Progenitor cell of endocrine pancreas (in vitro differentiated cells): ENCODE measurements around the gene TDRD1. TPM values are rescaled to one million over a fixed set of nuclear protein-coding genes. Genes with fewer than 3 reads are reported as not detected.
"Not testable (repeated sequence)": the region's sequence is repeated elsewhere in the genome, so short reads cannot be mapped to it uniquely, and the experiment has no call there.

ENCODE experiments used
- DNase-seq: peaks from one replicate; pipeline ENCODE4 v3.0.0; 2021; ENCODE audit warnings: low spot score; ENCODE audit not compliant: unreplicated experiment
- H3K27ac Mint-ChIP-seq: 2 replicates; pipeline ENCODE4 v1.8.0; 2021; ENCODE audit warnings: mild to moderate bottlenecking, moderate library complexity, mixed read lengths
- H3K27me3 Mint-ChIP-seq: 2 replicates; pipeline ENCODE4 v1.8.0; 2021; ENCODE audit warnings: mixed read lengths
- H3K36me3 Mint-ChIP-seq: 2 replicates; pipeline ENCODE4 v1.8.0; 2022; ENCODE audit warnings: mixed read lengths; ENCODE audit not compliant: insufficient read depth
- H3K4me1 Mint-ChIP-seq: 2 replicates; pipeline ENCODE4 v1.8.0; 2021; ENCODE audit warnings: low read depth, mixed read lengths
- H3K4me3 Mint-ChIP-seq: 2 replicates; pipeline ENCODE4 v1.8.0; 2021; ENCODE audit warnings: low read depth, mild to moderate bottlenecking, moderate library complexity, mixed read lengths
- H3K9me3 Mint-ChIP-seq: 2 replicates; pipeline ENCODE4 v1.8.0; 2021; ENCODE audit warnings: low read depth, mixed read lengths
- CTCF ChIP-seq: fragments of 200-600 bp; sonication (generic); IDR thresholded peaks from one replicate; pipeline ENCODE4 v1.5.0; 2021; ENCODE audit warnings: antibody characterized with exemption, mild to moderate bottlenecking; ENCODE audit not compliant: unreplicated experiment
- long read RNA-seq: library from polyadenylated mRNA; unstranded; transcript quantifications from one replicate; pipeline ENCODE4 v2.0.0, GENCODE V29; 2020
- total RNA-seq: library from RNA; stranded (reverse); gene quantifications from 2 replicates; pipeline ENCODE4 v1.2.1, GENCODE V29; 2021

Gene TDRD1
- not detected in 2 replicates for total RNA-seq
- long read RNA-seq: 0 reads

GRCh38 chr10:114179148-114179547 is at the start of gene TDRD1:
Gene TDRD1, plus strand, starts transcription at chr10:114179353. Its CDS starts 8,479 bp downstream, at chr10:114187832.
- Mint-ChIP-seq H3K4me3 (no peak within 1 kb of the TSS), H3K27me3 (peaks cover 9% of the 10 kb centered on the region)

GRCh38 chr10:114131094-114131493 is 48.1 kb upstream of the TDRD1 start:
- H3K4me1 Mint-ChIP-seq: peaks cover 2% of the 10 kb centered on the region
- DNase-seq: no peak
- H3K36me3 Mint-ChIP-seq: peaks cover 42% of the 10 kb centered on the region
- no peak overlapping the region for H3K27ac Mint-ChIP-seq
- H3K9me3 Mint-ChIP-seq: no peaks in the 10 kb centered on the region
- no peak for TF ChIP-seq CTCF
- no peaks in the 10 kb centered on the region for H3K27me3 Mint-ChIP-seq
- no peak overlapping the region for H3K4me3 Mint-ChIP-seq

More at GRCh38 chr10:114179148-114179547, at the start of gene TDRD1:
- Mint-ChIP-seq H3K4me1 (peaks cover 2% of the 10 kb centered on the region), H3K9me3 (peaks cover 3% of the 10 kb centered on the region), H3K36me3 (no peaks in the 10 kb centered on the region), H3K27ac (no peak within 1 kb of the TSS)
- TF ChIP-seq CTCF: no peak
- no peak for DNase-seq

GRCh38 chr10:114135476-114135875 is 43.7 kb upstream of the TDRD1 start:
- Mint-ChIP-seq H3K27me3 (no peaks in the 10 kb centered on the region), H3K4me1 (peaks cover 2% of the 10 kb centered on the region), H3K27ac (no peak overlapping the region), H3K36me3 (peaks cover 36% of the 10 kb centered on the region), H3K4me3 (no peak overlapping the region), H3K9me3 (no peaks in the 10 kb centered on the region)
- no peak for DNase-seq
- TF ChIP-seq CTCF: no peak

GRCh38 chr10:114138581-114138980 is 40.6 kb upstream of the TDRD1 start:
- Mint-ChIP-seq H3K27me3 (no peaks in the 10 kb centered on the region), H3K36me3 (peaks cover 30% of the 10 kb centered on the region), H3K9me3 (no peaks in the 10 kb centered on the region), H3K4me1 (no peaks in the 10 kb centered on the region), H3K4me3 (no peak overlapping the region), H3K27ac (no peak overlapping the region)
- no peak for TF ChIP-seq CTCF
- DNase-seq: no peak

- Mint-ChIP-seq H3K27me3 (no peaks in the 10 kb centered on the region), H3K36me3 (peaks cover 27% of the 10 kb centered on the region), H3K27ac (no peak overlapping the region), H3K9me3 (no peaks in the 10 kb centered on the region), H3K4me1 (no peaks in the 10 kb centered on the region), H3K4me3 (no peak overlapping the region)
- DNase-seq: no peak
- no peak for TF ChIP-seq CTCF
These were observed 39.1 kb upstream of the TDRD1 start for GRCh38 chr10:114140036-114140435.

GRCh38 chr10:114140827-114141226 is 38.3 kb upstream of the TDRD1 start:
- H3K9me3 Mint-ChIP-seq, H3K4me3 Mint-ChIP-seq, H3K27me3 Mint-ChIP-seq, DNase-seq, H3K27ac Mint-ChIP-seq, H3K4me1 Mint-ChIP-seq: not testable (repeated sequence)
- H3K36me3 Mint-ChIP-seq: peaks cover 22% of the 10 kb centered on the region
